GM12878 (cell line): ENCODE data around the gene PRKAB2. TPM values are rescaled to one million over a fixed set of nuclear protein-coding genes. Genes with fewer than 3 reads are reported as not detected.

Experiments
- ATAC-seq: fragments of 200-7000 bp; cut with Tn5 transposase; 3 replicates; pipeline ENCODE4 v1.9.1; 2020; ENCODE audit warnings: mild to moderate bottlenecking, moderate library complexity
- BruUV-seq: library from RNA; stranded (reverse); fragments of 400-500 nt; replicated peaks from 2 replicates; lab custom pipeline; 2021; lab: Mats Ljungman, UMichigan
- CTCF ChIA-PET: fragments of 300-600 bp; sonication (Branson Sonifier 250); formaldehyde crosslinking; extraction: SDS; loops from one replicate; lab custom pipeline; 2021; ENCODE audit warnings: inconsistent platforms; lab: Yijun Ruan, JAX
- POLR2A ChIA-PET: fragments of 350-600 bp; formaldehyde crosslinking; extraction: SDS; loops from one replicate; lab custom pipeline; 2021; ENCODE audit warnings: inconsistent platforms; lab: Charles Lee
- RAD21 ChIA-PET: fragments of 300-600 bp; sonication (Branson Sonifier 250); formaldehyde crosslinking; loops from one replicate; lab custom pipeline; 2023; ENCODE audit warnings: antibody characterized with exemption; ENCODE audit not compliant: unreplicated experiment; lab: Charles Lee
- SMC1A ChIA-PET: fragments of 300-600 bp; sonication (Branson Sonifier 250); formaldehyde crosslinking; loops from one replicate; lab custom pipeline; 2023; ENCODE audit not compliant: unreplicated experiment, uncharacterized antibody; lab: Charles Lee
- DNase-seq: peaks from one replicate; pipeline ENCODE4 v3.0.0-alpha.2; 2011; ENCODE audit warnings: low read depth, low spot score
- FAIRE-seq: peaks from 3 replicates; lab custom pipeline; 2011; peaks lifted over from hg19 to GRCh38; lab: Jason Lieb, UNC
- H2AFZ ChIP-seq: 2 replicates; pipeline ENCODE4 v1.6.0; 2011; ENCODE audit warnings: low read depth, low read length, control low read depth; ENCODE audit not compliant: control insufficient read depth
- H3K27ac ChIP-seq: 2 replicates; pipeline ENCODE4 v1.5.1; 2011; ENCODE audit warnings: control low read depth; ENCODE audit not compliant: control insufficient read depth, insufficient read depth
- H3K27me3 ChIP-seq, 2 experiments: replicated peaks in 1 of 2; 2 replicates each; pipeline versions ENCODE4 v1.6.0 to v1.6.1; 2011; ENCODE audit warnings: low read length in 1 of 2; ENCODE audit not compliant: control insufficient read depth in 2 of 2, insufficient read depth in 2 of 2
- H3K36me3 ChIP-seq, 2 experiments: 2 replicates each; pipeline ENCODE4 v1.5.1; 2011; ENCODE audit warnings: low read length in 1 of 2; ENCODE audit not compliant: control insufficient read depth in 2 of 2, insufficient read depth in 2 of 2
- H3K4me1 ChIP-seq: 2 replicates; pipeline ENCODE4 v1.6.1; 2011; ENCODE audit warnings: mild to moderate bottlenecking, low read length, moderate library complexity, mixed read lengths; ENCODE audit not compliant: control insufficient read depth, insufficient read depth
- H3K4me2 ChIP-seq: 2 replicates; pipeline ENCODE4 v1.6.0; 2011; ENCODE audit warnings: control low read depth; ENCODE audit not compliant: control insufficient read depth, insufficient read depth
- H3K4me3 ChIP-seq: fragments of 200-600 bp; sonication (generic); 2 replicates; pipeline ENCODE4 v1.5.1; 2016
- H3K79me2 ChIP-seq: 2 replicates; pipeline ENCODE4 v1.6.0; 2011; ENCODE audit warnings: low read length; ENCODE audit not compliant: control insufficient read depth, insufficient read depth
- H3K9ac ChIP-seq: 2 replicates; pipeline ENCODE4 v1.8.0; 2011; ENCODE audit warnings: low read length, control low read depth, mixed read lengths; ENCODE audit not compliant: control insufficient read depth, insufficient read depth
- H3K9me3 ChIP-seq: replicated peaks from 3 replicates; pipeline ENCODE4 v1.5.1; 2011; ENCODE audit warnings: mild to moderate bottlenecking, low read length; ENCODE audit not compliant: control insufficient read depth, insufficient read depth
- H4K20me1 ChIP-seq: 2 replicates; pipeline ENCODE4 v1.6.0; 2011; ENCODE audit not compliant: control insufficient read depth, insufficient read depth
- BHLHE40 ChIP-seq, 2 experiments: fragments of 450-650 bp in 1 of 2; IDR thresholded peaks; 2 replicates each; pipeline ENCODE4 v1.6.1; 2011 to 2017; ENCODE audit warnings: low read depth in 2 of 2, borderline replicate concordance in 1 of 2, improper control_type of control experiment in 1 of 2, low read length in 1 of 2, mild to moderate bottlenecking in 1 of 2
- CHD1 ChIP-seq: IDR thresholded peaks from 2 replicates; pipeline ENCODE4 v1.6.1; 2012; ENCODE audit warnings: low read depth, low read length, improper control_type of control experiment
- CTCF ChIP-seq, 3 experiments: IDR thresholded peaks in 2 of 3; conservative IDR thresholded peaks in 1 of 3; 2 replicates each; pipeline ENCODE4 v1.5.1; 2011; ENCODE audit warnings: low read depth in 3 of 3, low read length in 3 of 3, mild to moderate bottlenecking in 3 of 3, control low read depth in 2 of 3, moderate library complexity in 2 of 3, inconsistent platforms in 1 of 3, mixed read lengths in 1 of 3; ENCODE audit not compliant: control insufficient read depth in 2 of 3, insufficient read depth in 1 of 3; ENCODE audit errors: extremely low read depth in 1 of 3
- IKZF1 ChIP-seq: fragments of 450-650 bp; conservative IDR thresholded peaks from 2 replicates; pipeline ENCODE4 v1.6.1; 2017; ENCODE audit warnings: antibody characterized with exemption, mild to moderate bottlenecking
- MYB ChIP-seq: fragments of 150-350 bp; IDR thresholded peaks from 2 replicates; pipeline ENCODE4 v1.6.1; 2014; ENCODE audit warnings: mild to moderate bottlenecking, low read depth, low read length, borderline replicate concordance
- NFYB ChIP-seq: IDR thresholded peaks from 2 replicates; pipeline ENCODE4 v1.6.1; 2011; ENCODE audit warnings: low read depth, mild to moderate bottlenecking, low read length, improper control_type of control experiment, moderate library complexity; ENCODE audit not compliant: insufficient read depth
- RCOR1 ChIP-seq: conservative IDR thresholded peaks from 2 replicates; pipeline ENCODE4 v1.6.1; 2012; ENCODE audit warnings: low read depth, low read length, improper control_type of control experiment
- RFX5 ChIP-seq: IDR thresholded peaks from 2 replicates; pipeline ENCODE4 v1.6.1; 2011; ENCODE audit warnings: low read depth, low read length, improper control_type of control experiment
- SMAD1 ChIP-seq: fragments of 450-650 bp; IDR thresholded peaks from 2 replicates; pipeline ENCODE4 v1.6.1; 2018; ENCODE audit warnings: mild to moderate bottlenecking, low read depth; ENCODE audit not compliant: partially characterized antibody
- SUZ12 ChIP-seq: fragments of 200-600 bp; sonication (generic); IDR thresholded peaks from one replicate; pipeline ENCODE4 v1.6.1; 2018; ENCODE audit warnings: antibody characterized with exemption, mild to moderate bottlenecking; ENCODE audit not compliant: unreplicated experiment
- WGBS: methylation state at CpG from one replicate; pipeline ENCODE4 v1.1.6; 2016; ENCODE audit warnings: low lambda C conversion rate; ENCODE audit not compliant: insufficient replicate concordance, insufficient coverage; ENCODE audit errors: missing lambda C conversion rate; 5-methylcytosine and 5-hydroxymethylcytosine counted together
- in situ Hi-C: fragments of 300-500 bp; cut with MboI; formaldehyde crosslinking; loops from 9 replicates; pipeline ENCODE4 v1.14.3; 2018; ENCODE audit warnings: mixed read lengths
- intact Hi-C: fragments of 100-400 bp; cut with micrococcal nuclease; formaldehyde crosslinking; loops from one replicate; pipeline ENCODE4 v1.14.2; 2022; ENCODE audit not compliant: unreplicated experiment
- polyA plus RNA-seq, 11 experiments: library from polyadenylated mRNA; depleted of rRNA in 4 of 11; unstranded in 6 of 11; stranded (reverse) in 5 of 11; fragments of >200 nt; fragmentation: Nextera tagmentation in 4 of 11; fragmentation: Illumina TruSeq in 1 of 11; extraction: Ambion mirVana in 4 of 11; extraction: Trizol in 1 of 11; gene quantifications; 1 replicate in 1 of 11; 2 replicates in 10 of 11; pipeline versions ENCODE4 v1.2.1 to v1.2.3, GENCODE V29; 2011 to 2016; ENCODE audit warnings: inconsistent platforms in 2 of 11, missing spikeins in 2 of 11, low read depth in 1 of 11
- total RNA-seq, 4 experiments: library from RNA; depleted of rRNA in 3 of 4; stranded (reverse); fragments of >200 nt in 3 of 4; fragmentation: Illumina TruSeq in 1 of 4; extraction: Trizol in 1 of 4; gene quantifications; 2 replicates each; pipeline versions ENCODE4 v1.2.1 to v1.2.3, GENCODE V29; 2013 to 2021

PRKAB2 gene
- total and polyA plus RNA-seq, 10 of the 15 experiments (the other 5 are each of a cell fraction or from before 2014, with no cell fraction given) = 2.2 to 26.4 (median 6.7) TPM

- H3K79me2 ChIP-seq = no peaks in the 10 kb centered on the region
- ATAC-seq (no peak), DNase-seq (no peak), FAIRE-seq (no peak)
- RAD21 ChIA-PET = no interaction called here
- no peaks in the 10 kb centered on the region for H3K36me3 ChIP-seq
- CTCF ChIA-PET = no interaction called here
- no peaks in the 10 kb centered on the region for H3K27me3 ChIP-seq
- no TSS peak for BruUV-seq
- no peaks in the 10 kb centered on the region for H3K9me3 ChIP-seq
- no peak overlapping the region for H3K9ac ChIP-seq
- WGBS = 35% methylated on average over 1 of the region's 1 CpG
- SMC1A ChIA-PET = no interaction called here
- POLR2A ChIA-PET = no interaction called here
- H2AFZ ChIP-seq = no peak overlapping the region
- H4K20me1 ChIP-seq = no peaks in the 10 kb centered on the region
- no peak for TF ChIP-seq SMAD1
- no peak for TF ChIP-seq MYB
- no peak for TF ChIP-seq CHD1
- no peak for TF ChIP-seq CTCF (IDR thresholded peaks at IDR 0.05 in 2 of 3, conservative IDR thresholded peaks at IDR 0.05 in 1 of 3; ENCODE audit: control insufficient read depth in 2 of 3, extremely low read depth in 1 of 3, insufficient read depth in 1 of 3, low read depth in 3 of 3, low read length in 3 of 3)
- no peak for TF ChIP-seq RCOR1
- TF ChIP-seq BHLHE40 (IDR thresholded peaks at IDR 0.05; ENCODE audit: borderline replicate concordance in 1 of 2, low read depth in 2 of 2, low read length in 1 of 2) = no peak
- TF ChIP-seq RFX5 = no peak
- no peak for TF ChIP-seq IKZF1
- no peak for TF ChIP-seq SUZ12
- no peak for TF ChIP-seq NFYB
- no peak overlapping the region for H3K4me2 ChIP-seq
- in situ Hi-C loops = no loop called here
- H3K4me3 ChIP-seq = no peak overlapping the region
- H3K4me1 ChIP-seq = no peaks in the 10 kb centered on the region; the same call in 1 of the 2 replicates
- H3K27ac ChIP-seq = no peak overlapping the region
- intact Hi-C loops = no loop called here
Measured at GRCh38 chr1:147110872-147111271, 61.4 kb downstream of the PRKAB2 start.
